GM19452 (cell line): ENCODE results near the gene LDHD.

Experiments
- ATAC-seq: cut with Tn5 transposase; IDR thresholded peaks from one replicate; pipeline ENCODE4 v1.9.1; 2021; ENCODE audit not compliant: unreplicated experiment

Gene LDHD

DNA sequence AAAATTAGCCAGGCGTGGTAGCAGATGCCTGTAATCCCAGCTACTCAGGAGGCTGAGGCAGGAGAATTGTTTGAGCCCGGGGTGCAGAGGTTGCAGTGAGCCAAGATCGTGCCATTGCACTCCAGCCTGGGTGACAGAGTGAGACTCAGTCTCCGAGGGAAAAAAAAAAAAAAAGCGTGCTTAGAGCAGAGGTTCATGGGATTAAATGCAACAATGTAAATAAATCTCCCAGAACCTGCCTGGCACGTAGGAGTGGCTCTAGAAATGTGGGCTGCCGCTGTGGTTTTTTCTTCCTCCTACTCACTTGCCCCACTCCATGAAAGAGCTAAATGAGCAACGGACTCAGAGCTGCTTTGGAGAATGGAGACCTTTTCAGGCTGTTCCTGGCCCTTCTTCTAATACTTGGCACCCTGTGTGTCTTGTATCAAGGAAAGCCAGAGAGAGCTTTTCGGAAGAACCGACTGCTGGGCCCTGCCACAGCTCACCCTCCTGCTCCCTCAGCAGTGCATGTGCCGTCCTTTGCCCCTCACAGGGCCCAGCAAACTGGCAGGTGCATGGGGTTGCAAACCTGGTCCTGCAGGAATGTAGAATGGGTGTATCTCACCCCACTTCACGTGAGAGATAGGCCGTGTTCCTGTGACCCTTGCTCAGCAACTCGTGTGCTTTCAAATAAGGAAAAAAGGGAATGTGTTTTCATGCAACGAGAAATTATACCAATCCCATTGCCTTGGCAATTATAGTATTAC, 52.0 kb downstream of the LDHD start:
- no peak for ATAC-seq

GRCh38 chr16:75063549-75064088, 53.0 kb downstream of the LDHD start:
- ATAC-seq: no peak

DNA sequence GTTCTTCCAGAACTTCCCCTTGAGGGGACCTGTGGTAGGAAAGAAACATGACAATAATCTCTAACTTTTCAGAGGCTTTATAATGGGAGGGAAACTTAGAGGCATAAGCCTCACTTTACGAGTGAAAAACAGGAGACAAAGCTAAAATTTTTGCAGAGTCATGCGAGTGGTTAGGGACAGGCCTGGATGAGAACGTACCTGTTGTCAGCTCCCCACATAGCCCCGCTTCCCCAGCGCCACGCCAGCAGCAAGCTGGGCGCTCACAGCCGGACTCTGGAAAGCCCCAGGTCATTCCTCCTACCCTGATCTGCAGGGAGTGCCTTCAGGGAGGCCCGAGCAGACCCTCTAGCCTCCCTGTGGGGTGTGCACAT, 53.6 kb downstream of the LDHD start:
- no peak for ATAC-seq

- no peak for ATAC-seq
Observed at GRCh38 chr16:75062135-75062975, 54.2 kb downstream of the LDHD start.
